Uterus (tissue), 2 donors: ENCODE data around the gene FBP1.
"Not testable (repeated sequence)": the region's sequence is repeated elsewhere in the genome, so short reads cannot be mapped to it uniquely, and the experiment has no call there.

ENCODE experiments used
- POLR2A ChIP-seq, 2 donors: fragments of 450-650 bp; IDR thresholded peaks; one replicate each; pipeline ENCODE4 v1.6.1; 2016; ENCODE audit warnings: antibody characterized with exemption in 2 of 2, mild to moderate bottlenecking in 1 of 2, moderate library complexity in 1 of 2
- TF ChIP-seq, protein P1 (sequence below), 4 experiments: fragments of 200-600 bp in 2 of 4; fragments of 450-650 bp in 2 of 4; sonication (generic) in 2 of 4; IDR thresholded peaks; one replicate each; pipeline ENCODE4 v1.5.1; 2016 to 2019; ENCODE audit warnings: antibody characterized with exemption in 4 of 4, mild to moderate bottlenecking in 2 of 4, moderate library complexity in 1 of 4

DNA sequence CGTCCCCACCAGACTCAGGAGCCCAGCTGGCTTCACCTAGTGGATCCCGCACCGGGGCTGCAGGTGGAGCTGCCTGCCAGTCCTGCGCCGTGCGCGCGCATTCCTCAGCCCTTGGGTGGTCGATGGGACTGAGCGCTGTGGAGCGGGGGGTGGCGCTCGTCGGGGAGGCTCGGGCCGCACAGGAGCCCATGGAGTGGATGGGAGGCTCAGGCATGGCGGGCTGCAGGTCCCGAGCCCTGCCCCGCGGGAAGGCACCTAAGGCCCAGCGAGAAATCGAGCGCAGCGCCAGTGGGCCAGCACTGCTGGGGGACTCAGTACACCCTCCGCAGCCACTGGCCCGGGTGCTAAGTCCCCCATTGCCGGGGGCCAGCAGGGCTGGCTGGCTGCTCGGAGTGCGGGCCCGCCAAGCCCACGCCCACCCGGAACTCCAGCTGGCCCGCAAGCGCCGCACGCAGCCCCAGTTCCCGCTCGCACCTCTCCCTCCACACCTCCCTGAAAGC is 48.2 kb downstream of the FBP1 start:
- TF ChIP-seq, protein P1, sequence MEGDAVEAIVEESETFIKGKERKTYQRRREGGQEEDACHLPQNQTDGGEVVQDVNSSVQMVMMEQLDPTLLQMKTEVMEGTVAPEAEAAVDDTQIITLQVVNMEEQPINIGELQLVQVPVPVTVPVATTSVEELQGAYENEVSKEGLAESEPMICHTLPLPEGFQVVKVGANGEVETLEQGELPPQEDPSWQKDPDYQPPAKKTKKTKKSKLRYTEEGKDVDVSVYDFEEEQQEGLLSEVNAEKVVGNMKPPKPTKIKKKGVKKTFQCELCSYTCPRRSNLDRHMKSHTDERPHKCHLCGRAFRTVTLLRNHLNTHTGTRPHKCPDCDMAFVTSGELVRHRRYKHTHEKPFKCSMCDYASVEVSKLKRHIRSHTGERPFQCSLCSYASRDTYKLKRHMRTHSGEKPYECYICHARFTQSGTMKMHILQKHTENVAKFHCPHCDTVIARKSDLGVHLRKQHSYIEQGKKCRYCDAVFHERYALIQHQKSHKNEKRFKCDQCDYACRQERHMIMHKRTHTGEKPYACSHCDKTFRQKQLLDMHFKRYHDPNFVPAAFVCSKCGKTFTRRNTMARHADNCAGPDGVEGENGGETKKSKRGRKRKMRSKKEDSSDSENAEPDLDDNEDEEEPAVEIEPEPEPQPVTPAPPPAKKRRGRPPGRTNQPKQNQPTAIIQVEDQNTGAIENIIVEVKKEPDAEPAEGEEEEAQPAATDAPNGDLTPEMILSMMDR (IDR thresholded peaks at IDR 0.05) = not testable (repeated sequence)
- not testable (repeated sequence) for TF ChIP-seq POLR2A (IDR thresholded peaks at IDR 0.05)
